NB4 (cell line): ENCODE results near the gene ZBTB7B.

ENCODE experiments used
- CTCF ChIP-seq: IDR thresholded peaks from one replicate; pipeline ENCODE4 v1.5.1; 2012; ENCODE audit warnings: low read depth, low read length
- MAX ChIP-seq: IDR thresholded peaks from 2 replicates; pipeline ENCODE4 v1.6.1; 2011; ENCODE audit warnings: low read depth, low read length

GRCh38 chr1:155005076-155006011 lies 2.7 kb downstream of the ZBTB7B start:
- TF ChIP-seq CTCF (no peak), MAX (no peak)
